Measurements from ENCODE around the gene HAGHL. TPM values are rescaled to one million over a fixed set of nuclear protein-coding genes. Genes with fewer than 3 reads are reported as not detected.
"Not testable (repeated sequence)": the region's sequence is repeated elsewhere in the genome, so short reads cannot be mapped to it uniquely, and the experiment has no call there.

The HAGHL gene
- polyA plus RNA-seq, 2 donors, result 1.6 to 3.4 TPM

GRCh38 chr16:707062-707538 lies 19.8 kb upstream of the HAGHL start:
- Histone ChIP-seq H3K36me3 (ENCODE audit: control insufficient read depth in 2 of 2, insufficient read depth in 2 of 2, low read length in 1 of 2) (no peaks in the 10 kb centered on the region), H3K9me3 (ENCODE audit: control insufficient read depth in 2 of 2, insufficient read depth in 1 of 2, low read depth in 1 of 2, low read length in 1 of 2) (no peaks in the 10 kb centered on the region), H3K4me1 (ENCODE audit: control insufficient read depth in 2 of 2, insufficient read depth in 2 of 2, low read length in 1 of 2) (peaks cover 10 to 18% of the 10 kb centered on the region in 2 donors), H3K27me3 (ENCODE audit: control insufficient read depth in 1 of 2, insufficient read depth in 2 of 2, low read length in 2 of 2) (peaks cover 0 to 31% of the 10 kb centered on the region in 2 donors), H3K4me3 (ENCODE audit: low read depth in 1 of 2, low read length in 2 of 2) (no peak overlapping the region), H3K27ac (ENCODE audit: low read depth in 2 of 2, low read length in 1 of 2) (no peak overlapping the region)
- WGBS, 2 donors, result 25 to 29% methylated on average over 12 to 14 of the region's 14 CpGs

- Histone ChIP-seq H3K27ac (ENCODE audit: low read depth in 2 of 2, low read length in 1 of 2) (no peak overlapping the region), H3K27me3 (ENCODE audit: control insufficient read depth in 1 of 2, insufficient read depth in 2 of 2, low read length in 2 of 2) (peaks cover 0 to 27% of the 10 kb centered on the region in 2 donors), H3K36me3 (ENCODE audit: control insufficient read depth in 2 of 2, insufficient read depth in 2 of 2, low read length in 1 of 2) (no peaks in the 10 kb centered on the region), H3K4me1 (ENCODE audit: control insufficient read depth in 2 of 2, insufficient read depth in 2 of 2, low read length in 1 of 2) (peaks cover 10 to 18% of the 10 kb centered on the region in 2 donors), H3K9me3 (ENCODE audit: control insufficient read depth in 2 of 2, insufficient read depth in 1 of 2, low read depth in 1 of 2, low read length in 1 of 2) (no peaks in the 10 kb centered on the region), H3K4me3 (ENCODE audit: low read depth in 1 of 2, low read length in 2 of 2) (no peak overlapping the region)
- WGBS, 2 donors, result 42 to 60% methylated on average over 3 of the region's 3 CpGs
Measured at GRCh38 chr16:708019-708418, 18.9 kb upstream of the HAGHL start.

GRCh38 chr16:708959-709358 lies 17.9 kb upstream of the HAGHL start:
- Histone ChIP-seq H3K9me3 (ENCODE audit: control insufficient read depth in 2 of 2, insufficient read depth in 1 of 2, low read depth in 1 of 2, low read length in 1 of 2) (no peaks in the 10 kb centered on the region), H3K27me3 (ENCODE audit: control insufficient read depth in 1 of 2, insufficient read depth in 2 of 2, low read length in 2 of 2) (peaks cover 0 to 23% of the 10 kb centered on the region in 2 donors), H3K4me3 (ENCODE audit: low read depth in 1 of 2, low read length in 2 of 2) (no peak overlapping the region), H3K27ac (ENCODE audit: low read depth in 2 of 2, low read length in 1 of 2) (no peak overlapping the region), H3K36me3 (ENCODE audit: control insufficient read depth in 2 of 2, insufficient read depth in 2 of 2, low read length in 1 of 2) (no peaks in the 10 kb centered on the region), H3K4me1 (ENCODE audit: control insufficient read depth in 2 of 2, insufficient read depth in 2 of 2, low read length in 1 of 2) (peaks cover 10 to 18% of the 10 kb centered on the region in 2 donors)
- 58 to 80% methylated on average over 4 of the region's 4 CpGs for WGBS, 2 donors

GRCh38 chr16:709566-710499 lies 17.1 kb upstream of the HAGHL start:
- H3K36me3 ChIP-seq (ENCODE audit: control insufficient read depth in 2 of 2, insufficient read depth in 2 of 2, low read length in 1 of 2), result no peaks in the 10 kb centered on the region
- no peak overlapping the region for H3K27ac ChIP-seq (ENCODE audit: low read depth in 2 of 2, low read length in 1 of 2)
- no peak overlapping the region for H3K4me3 ChIP-seq (ENCODE audit: low read depth in 1 of 2, low read length in 2 of 2)
- 18 to 19% methylated on average over 30 of the region's 30 CpGs for WGBS, 2 donors
- peaks cover 10 to 22% of the 10 kb centered on the region in 2 donors for H3K4me1 ChIP-seq (ENCODE audit: control insufficient read depth in 2 of 2, insufficient read depth in 2 of 2, low read length in 1 of 2)
- H3K9me3 ChIP-seq (ENCODE audit: control insufficient read depth in 2 of 2, insufficient read depth in 1 of 2, low read depth in 1 of 2, low read length in 1 of 2), result no peaks in the 10 kb centered on the region
- peaks cover 0 to 15% of the 10 kb centered on the region in 2 donors for H3K27me3 ChIP-seq (ENCODE audit: control insufficient read depth in 1 of 2, insufficient read depth in 2 of 2, low read length in 2 of 2)

- 58% methylated on average over 21 of the region's 21 CpGs for WGBS, 2 donors
- no peaks in the 10 kb centered on the region for H3K36me3 ChIP-seq (ENCODE audit: control insufficient read depth in 2 of 2, insufficient read depth in 2 of 2, low read length in 1 of 2)
- H3K27ac ChIP-seq (ENCODE audit: low read depth in 2 of 2, low read length in 1 of 2), result no peak overlapping the region
- H3K4me1 ChIP-seq (ENCODE audit: control insufficient read depth in 2 of 2, insufficient read depth in 2 of 2, low read length in 1 of 2), result peaks cover 10 to 25% of the 10 kb centered on the region in 2 donors
- H3K4me3 ChIP-seq (ENCODE audit: low read depth in 1 of 2, low read length in 2 of 2), result no peak overlapping the region
- no peaks in the 10 kb centered on the region for H3K9me3 ChIP-seq (ENCODE audit: control insufficient read depth in 2 of 2, insufficient read depth in 1 of 2, low read depth in 1 of 2, low read length in 1 of 2)
- peaks cover 0 to 11% of the 10 kb centered on the region in 2 donors for H3K27me3 ChIP-seq (ENCODE audit: control insufficient read depth in 1 of 2, insufficient read depth in 2 of 2, low read length in 2 of 2)
Measured at GRCh38 chr16:710500-711075, 16.3 kb upstream of the HAGHL start.

GRCh38 chr16:711084-711483 lies 15.8 kb upstream of the HAGHL start:
- no peak overlapping the region for H3K4me3 ChIP-seq (ENCODE audit: low read depth in 1 of 2, low read length in 2 of 2)
- WGBS, 2 donors, result 53 to 72% methylated on average over 12 of the region's 12 CpGs
- no peaks in the 10 kb centered on the region for H3K36me3 ChIP-seq (ENCODE audit: control insufficient read depth in 2 of 2, insufficient read depth in 2 of 2, low read length in 1 of 2)
- H3K9me3 ChIP-seq (ENCODE audit: control insufficient read depth in 2 of 2, insufficient read depth in 1 of 2, low read depth in 1 of 2, low read length in 1 of 2), result no peaks in the 10 kb centered on the region
- peaks cover 0 to 11% of the 10 kb centered on the region in 2 donors for H3K27me3 ChIP-seq (ENCODE audit: control insufficient read depth in 1 of 2, insufficient read depth in 2 of 2, low read length in 2 of 2)
- H3K27ac ChIP-seq (ENCODE audit: low read depth in 2 of 2, low read length in 1 of 2), result no peak overlapping the region
- H3K4me1 ChIP-seq (ENCODE audit: control insufficient read depth in 2 of 2, insufficient read depth in 2 of 2, low read length in 1 of 2), result peaks cover 10 to 29% of the 10 kb centered on the region in 2 donors

- Histone ChIP-seq H3K4me3 (ENCODE audit: low read depth in 1 of 2, low read length in 2 of 2) (no peak overlapping the region), H3K27me3 (ENCODE audit: control insufficient read depth in 1 of 2, insufficient read depth in 2 of 2, low read length in 2 of 2) (peaks cover 0 to 11% of the 10 kb centered on the region in 2 donors), H3K4me1 (ENCODE audit: control insufficient read depth in 2 of 2, insufficient read depth in 2 of 2, low read length in 1 of 2) (peaks cover 9 to 30% of the 10 kb centered on the region in 2 donors), H3K27ac (ENCODE audit: low read depth in 2 of 2, low read length in 1 of 2) (no peak overlapping the region), H3K36me3 (ENCODE audit: control insufficient read depth in 2 of 2, insufficient read depth in 2 of 2, low read length in 1 of 2) (no peaks in the 10 kb centered on the region), H3K9me3 (ENCODE audit: control insufficient read depth in 2 of 2, insufficient read depth in 1 of 2, low read depth in 1 of 2, low read length in 1 of 2) (no peaks in the 10 kb centered on the region)
- 8 to 9% methylated on average over 25 of the region's 25 CpGs for WGBS, 2 donors
Measured at GRCh38 chr16:711548-712320, 15.2 kb upstream of the HAGHL start.

GRCh38 chr16:712740-713250 lies 14.1 kb upstream of the HAGHL start:
- not testable (repeated sequence) for H3K36me3 ChIP-seq (ENCODE audit: control insufficient read depth in 2 of 2, insufficient read depth in 2 of 2, low read length in 1 of 2); H3K27me3 ChIP-seq (ENCODE audit: control insufficient read depth in 1 of 2, insufficient read depth in 2 of 2, low read length in 2 of 2); H3K4me3 ChIP-seq (ENCODE audit: low read depth in 1 of 2, low read length in 2 of 2); H3K9me3 ChIP-seq (ENCODE audit: control insufficient read depth in 2 of 2, insufficient read depth in 1 of 2, low read depth in 1 of 2, low read length in 1 of 2); H3K27ac ChIP-seq (ENCODE audit: low read depth in 2 of 2, low read length in 1 of 2)
- peaks cover 6 to 31% of the 10 kb centered on the region in 2 donors for H3K4me1 ChIP-seq (ENCODE audit: control insufficient read depth in 2 of 2, insufficient read depth in 2 of 2, low read length in 1 of 2)
- WGBS, 2 donors, result 30% methylated on average over 13 of the region's 13 CpGs

GRCh38 chr16:714079-714478 lies 12.8 kb upstream of the HAGHL start:
- Histone ChIP-seq H3K4me3 (ENCODE audit: low read depth in 1 of 2, low read length in 2 of 2) (no peak overlapping the region), H3K9me3 (ENCODE audit: control insufficient read depth in 2 of 2, insufficient read depth in 1 of 2, low read depth in 1 of 2, low read length in 1 of 2) (no peaks in the 10 kb centered on the region), H3K36me3 (ENCODE audit: control insufficient read depth in 2 of 2, insufficient read depth in 2 of 2, low read length in 1 of 2) (no peaks in the 10 kb centered on the region), H3K27me3 (ENCODE audit: control insufficient read depth in 1 of 2, insufficient read depth in 2 of 2, low read length in 2 of 2) (peaks cover 0 to 8% of the 10 kb centered on the region in 2 donors), H3K27ac (ENCODE audit: low read depth in 2 of 2, low read length in 1 of 2) (no peak overlapping the region), H3K4me1 (ENCODE audit: control insufficient read depth in 2 of 2, insufficient read depth in 2 of 2, low read length in 1 of 2) (peaks cover 3 to 26% of the 10 kb centered on the region in 2 donors)
- WGBS, 2 donors, result 55 to 61% methylated on average over 11 of the region's 11 CpGs
